HEK293T (cell line): ENCODE data around the gene ATP9A.

Experiments
- FOXM1 ChIP-seq: fragments of 450-650 bp; IDR thresholded peaks from 2 replicates; pipeline ENCODE4 v1.6.1; 2017; ENCODE audit warnings: mild to moderate bottlenecking, borderline replicate concordance
- NFRKB ChIP-seq: fragments of 450-650 bp; IDR thresholded peaks from 2 replicates; pipeline ENCODE4 v1.6.1; 2016; ENCODE audit warnings: mild to moderate bottlenecking, moderate library complexity
- PKNOX1 ChIP-seq: fragments of 450-650 bp; IDR thresholded peaks from 2 replicates; pipeline ENCODE4 v1.6.1; 2016
- TARDBP ChIP-seq: fragments of 450-650 bp; IDR thresholded peaks from 2 replicates; pipeline ENCODE4 v1.6.1; 2016

- TF ChIP-seq PKNOX1 (no peak), FOXM1 (no peak), TARDBP (no peak), NFRKB (no peak)
These were observed 18.5 kb downstream of the ATP9A start for GRCh38 chr20:51749674-51750036.
